PC-3 (cell line): ENCODE data around the gene UNK.

Experiments used
- EZH2 ChIP-seq: fragments of 300-600 bp; sonication (generic); IDR thresholded peaks from one replicate; pipeline ENCODE4 v1.6.1; 2017; ENCODE audit warnings: antibody characterized with exemption, mild to moderate bottlenecking, low read length; ENCODE audit not compliant: unreplicated experiment
- EZH2phosphoT487 ChIP-seq: fragments of 300-600 bp; sonication (generic); IDR thresholded peaks from 2 replicates; pipeline ENCODE4 v1.6.1; 2018; ENCODE audit warnings: mild to moderate bottlenecking, antibody characterized with exemption, low read length, borderline replicate concordance
- TF ChIP-seq, protein P1 (sequence below): fragments of 300-600 bp; sonication (generic); conservative IDR thresholded peaks from 2 replicates; pipeline ENCODE4 v1.5.1; 2017; ENCODE audit warnings: antibody characterized with exemption, low read depth, mild to moderate bottlenecking, low read length

DNA sequence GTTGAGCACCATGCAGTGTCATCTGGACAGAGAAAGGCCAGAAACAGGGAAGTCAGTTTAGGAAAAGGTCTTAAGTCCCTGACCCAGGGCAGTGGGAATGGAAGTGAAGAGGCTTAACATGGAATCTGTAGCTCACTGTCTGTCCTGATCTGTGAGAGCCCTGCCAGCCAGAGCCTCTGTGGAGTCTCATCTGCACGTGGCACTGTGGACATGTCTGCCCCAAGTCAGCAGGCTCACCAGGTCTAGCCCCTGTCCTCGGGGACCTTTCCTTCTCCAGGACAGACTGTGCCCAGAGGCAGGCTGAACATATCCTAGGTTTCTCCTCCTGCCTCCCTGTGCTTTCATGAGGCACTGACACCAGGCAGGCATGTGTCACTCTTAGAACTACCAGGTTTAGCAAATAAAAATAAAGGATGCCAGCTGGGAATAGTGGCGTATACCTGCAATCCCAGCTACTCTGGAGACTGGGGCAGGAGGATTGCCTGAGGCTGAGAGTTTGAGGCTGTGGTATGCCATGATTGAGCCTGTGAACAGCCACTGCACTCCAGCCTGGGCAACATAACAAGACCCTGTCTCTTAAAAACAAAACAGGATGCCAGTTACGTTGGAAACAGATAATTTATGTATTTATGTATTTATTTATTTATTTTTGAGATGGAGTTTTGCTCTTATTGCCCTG lies 22.4 kb downstream of the UNK start:
- TF ChIP-seq EZH2phosphoT487, result no peak
- TF ChIP-seq, protein P1, sequence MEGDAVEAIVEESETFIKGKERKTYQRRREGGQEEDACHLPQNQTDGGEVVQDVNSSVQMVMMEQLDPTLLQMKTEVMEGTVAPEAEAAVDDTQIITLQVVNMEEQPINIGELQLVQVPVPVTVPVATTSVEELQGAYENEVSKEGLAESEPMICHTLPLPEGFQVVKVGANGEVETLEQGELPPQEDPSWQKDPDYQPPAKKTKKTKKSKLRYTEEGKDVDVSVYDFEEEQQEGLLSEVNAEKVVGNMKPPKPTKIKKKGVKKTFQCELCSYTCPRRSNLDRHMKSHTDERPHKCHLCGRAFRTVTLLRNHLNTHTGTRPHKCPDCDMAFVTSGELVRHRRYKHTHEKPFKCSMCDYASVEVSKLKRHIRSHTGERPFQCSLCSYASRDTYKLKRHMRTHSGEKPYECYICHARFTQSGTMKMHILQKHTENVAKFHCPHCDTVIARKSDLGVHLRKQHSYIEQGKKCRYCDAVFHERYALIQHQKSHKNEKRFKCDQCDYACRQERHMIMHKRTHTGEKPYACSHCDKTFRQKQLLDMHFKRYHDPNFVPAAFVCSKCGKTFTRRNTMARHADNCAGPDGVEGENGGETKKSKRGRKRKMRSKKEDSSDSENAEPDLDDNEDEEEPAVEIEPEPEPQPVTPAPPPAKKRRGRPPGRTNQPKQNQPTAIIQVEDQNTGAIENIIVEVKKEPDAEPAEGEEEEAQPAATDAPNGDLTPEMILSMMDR, result no peak
- no peak for TF ChIP-seq EZH2
